IPS-15b (cell line): ENCODE measurements around the gene STH.
"Not testable (repeated sequence)": the region's sequence is repeated elsewhere in the genome, so short reads cannot be mapped to it uniquely, and the experiment has no call there.

ENCODE experiments used
- H3K27me3 ChIP-seq: one replicate; pipeline ENCODE4 v1.6.1; 2013; ENCODE audit warnings: low read length; ENCODE audit not compliant: control insufficient read depth, insufficient read depth
- H3K36me3 ChIP-seq: one replicate; pipeline ENCODE4 v1.6.1; 2013; ENCODE audit warnings: low read length; ENCODE audit not compliant: control insufficient read depth, insufficient read depth
- H3K4me1 ChIP-seq: one replicate; pipeline ENCODE4 v1.6.1; 2013; ENCODE audit warnings: mild to moderate bottlenecking, low read length; ENCODE audit not compliant: control insufficient read depth, insufficient read depth
- H3K4me3 ChIP-seq: one replicate; pipeline ENCODE4 v1.5.1; 2013; ENCODE audit warnings: low read depth, low read length
- H3K9ac ChIP-seq: one replicate; pipeline ENCODE4 v1.6.1; 2013; ENCODE audit warnings: low read depth, mild to moderate bottlenecking, low read length
- H3K9me3 ChIP-seq: one replicate; pipeline ENCODE4 v1.6.1; 2013; ENCODE audit warnings: mild to moderate bottlenecking, low read length; ENCODE audit not compliant: control insufficient read depth, insufficient read depth

The STH gene, protein sequence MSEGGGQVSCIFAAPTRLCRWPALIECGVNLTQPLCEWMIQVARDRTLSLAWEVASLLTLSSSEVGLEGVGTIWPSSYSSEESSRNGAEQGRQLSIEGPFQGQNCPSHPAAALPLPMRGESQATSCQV

DNA sequence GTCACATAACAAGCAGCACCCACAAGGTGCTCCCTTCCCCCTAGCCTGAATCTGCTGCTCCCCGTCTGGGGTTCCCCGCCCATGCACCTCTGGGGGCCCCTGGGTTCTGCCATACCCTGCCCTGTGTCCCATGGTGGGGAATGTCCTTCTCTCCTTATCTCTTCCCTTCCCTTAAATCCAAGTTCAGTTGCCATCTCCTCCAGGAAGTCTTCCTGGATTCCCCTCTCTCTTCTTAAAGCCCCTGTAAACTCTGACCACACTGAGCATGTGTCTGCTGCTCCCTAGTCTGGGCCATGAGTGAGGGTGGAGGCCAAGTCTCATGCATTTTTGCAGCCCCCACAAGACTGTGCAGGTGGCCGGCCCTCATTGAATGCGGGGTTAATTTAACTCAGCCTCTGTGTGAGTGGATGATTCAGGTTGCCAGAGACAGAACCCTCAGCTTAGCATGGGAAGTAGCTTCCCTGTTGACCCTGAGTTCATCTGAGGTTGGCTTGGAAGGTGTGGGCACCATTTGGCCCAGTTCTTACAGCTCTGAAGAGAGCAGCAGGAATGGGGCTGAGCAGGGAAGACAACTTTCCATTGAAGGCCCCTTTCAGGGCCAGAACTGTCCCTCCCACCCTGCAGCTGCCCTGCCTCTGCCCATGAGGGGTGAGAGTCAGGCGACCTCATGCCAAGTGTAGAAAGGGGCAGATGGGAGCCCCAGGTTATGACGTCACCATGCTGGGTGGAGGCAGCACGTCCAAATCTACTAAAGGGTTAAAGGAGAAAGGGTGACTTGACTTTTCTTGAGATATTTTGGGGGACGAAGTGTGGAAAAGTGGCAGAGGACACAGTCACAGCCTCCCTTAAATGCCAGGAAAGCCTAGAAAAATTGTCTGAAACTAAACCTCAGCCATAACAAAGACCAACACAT lies at the start of gene STH:
Gene STH, plus strand, starts transcription at position 264 of the 913 bp plus-strand sequence. Its CDS starts 30 bp downstream, at position 294.
- Histone ChIP-seq H3K9ac (no peak within 1 kb of the TSS), H3K36me3 (no peaks in the 10 kb centered on the region), H3K4me3 (no peak within 1 kb of the TSS), H3K9me3 (no peaks in the 10 kb centered on the region), H3K27me3 (no peaks in the 10 kb centered on the region), H3K4me1 (no peaks in the 10 kb centered on the region)

DNA sequence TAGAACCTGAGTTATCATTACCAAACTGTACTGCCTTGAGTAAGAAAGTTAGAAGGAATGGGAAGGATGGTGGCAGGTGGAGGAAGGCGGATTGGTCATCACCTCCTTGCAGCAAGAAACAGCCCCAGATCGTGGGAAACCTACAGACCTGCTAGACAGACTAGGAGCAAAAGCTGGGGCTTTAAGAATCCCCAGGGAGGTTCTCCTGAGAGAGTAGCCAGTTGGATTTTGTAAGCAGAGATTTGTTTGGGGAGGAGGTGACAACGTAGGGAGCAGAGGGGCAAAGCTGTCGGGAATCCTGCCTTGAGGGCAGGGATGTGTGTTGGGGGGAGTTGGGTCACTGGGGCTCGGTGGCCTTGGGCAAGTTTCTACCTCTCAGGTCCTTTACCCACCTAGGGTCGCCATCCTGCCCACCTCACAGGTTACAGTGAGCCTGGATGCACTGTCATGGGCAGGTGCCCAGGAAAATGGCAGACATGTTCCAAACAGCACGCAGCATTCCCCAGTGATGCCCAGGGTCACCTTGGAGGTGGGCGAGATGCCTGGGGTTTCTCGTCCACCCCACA lies 49.2 kb upstream of the STH start:
- H3K27me3 ChIP-seq = peaks cover 11% of the 10 kb centered on the region
- no peaks in the 10 kb centered on the region for H3K36me3 ChIP-seq
- peaks cover 3% of the 10 kb centered on the region for H3K4me1 ChIP-seq
- no peak overlapping the region for H3K9ac ChIP-seq
- H3K9me3 ChIP-seq = no peaks in the 10 kb centered on the region
- no peak overlapping the region for H3K4me3 ChIP-seq

DNA sequence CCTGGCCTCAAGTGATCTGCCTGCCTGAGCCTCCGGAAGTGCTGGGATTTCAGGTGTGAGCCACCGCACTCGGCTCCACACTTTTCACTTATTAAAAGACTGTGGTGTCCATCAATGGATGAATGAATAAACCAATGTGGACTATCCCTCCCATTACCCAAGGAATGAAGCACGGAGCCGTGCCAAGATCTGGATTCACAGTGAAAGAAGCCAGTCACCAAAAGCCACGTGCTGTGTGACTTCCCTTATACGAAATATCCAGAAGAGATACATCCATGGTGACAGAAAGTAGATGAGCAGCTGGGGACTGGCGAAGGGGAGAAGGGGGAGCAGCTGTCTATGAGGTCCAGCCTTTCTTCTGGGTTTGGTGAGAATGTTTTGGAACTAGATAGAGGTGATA lies 48.2 kb upstream of the STH start:
- no peak overlapping the region for H3K9ac ChIP-seq
- no peak overlapping the region for H3K4me3 ChIP-seq
- peaks cover 11% of the 10 kb centered on the region for H3K27me3 ChIP-seq
- H3K36me3 ChIP-seq = no peaks in the 10 kb centered on the region
- H3K4me1 ChIP-seq = peaks cover 3% of the 10 kb centered on the region
- H3K9me3 ChIP-seq = no peaks in the 10 kb centered on the region

DNA sequence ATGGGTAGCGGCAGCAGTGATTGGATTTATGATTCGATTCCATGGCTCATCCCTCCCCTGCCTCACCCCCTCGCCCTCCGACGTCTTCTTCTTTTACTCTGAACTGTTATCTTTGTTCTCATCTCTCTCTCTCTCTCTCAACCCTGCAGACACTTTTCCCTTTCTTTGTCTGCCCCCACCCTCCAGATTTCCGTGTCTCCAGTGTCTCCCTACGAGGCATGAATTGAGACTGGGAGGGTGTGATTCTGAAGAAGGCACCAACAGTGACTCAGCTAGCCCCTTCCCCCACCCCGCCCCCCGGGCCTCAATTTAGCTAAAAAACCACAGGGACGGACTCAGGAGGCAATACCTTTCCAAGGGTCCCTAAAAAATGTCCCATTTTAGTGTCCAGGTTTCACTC lies 47.6 kb upstream of the STH start:
- Histone ChIP-seq H3K4me1 (peaks cover 3% of the 10 kb centered on the region), H3K36me3 (no peaks in the 10 kb centered on the region), H3K9ac (no peak overlapping the region), H3K27me3 (peaks cover 11% of the 10 kb centered on the region), H3K9me3 (no peaks in the 10 kb centered on the region), H3K4me3 (no peak overlapping the region)

DNA sequence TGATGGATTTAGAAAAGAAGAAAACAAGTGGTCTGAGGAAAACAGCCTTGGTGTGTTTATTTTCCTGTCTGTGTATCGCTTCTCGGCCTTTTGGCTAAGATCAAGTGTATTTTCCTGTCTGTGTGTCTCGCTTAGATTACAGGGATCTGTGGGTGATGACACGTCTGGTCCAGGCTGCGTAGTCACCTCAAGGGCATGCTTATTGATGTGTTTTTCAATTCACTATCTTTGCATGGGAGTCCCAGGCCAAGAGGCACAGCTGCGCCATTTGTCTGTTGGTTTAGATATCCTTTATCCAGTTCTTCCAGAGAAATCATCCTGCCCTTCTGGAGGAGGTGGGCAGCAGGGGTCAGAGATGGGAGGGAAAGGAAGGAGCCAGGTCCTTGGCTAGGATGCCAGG lies 47.1 kb upstream of the STH start:
- H3K4me1 ChIP-seq = peaks cover 3% of the 10 kb centered on the region

DNA sequence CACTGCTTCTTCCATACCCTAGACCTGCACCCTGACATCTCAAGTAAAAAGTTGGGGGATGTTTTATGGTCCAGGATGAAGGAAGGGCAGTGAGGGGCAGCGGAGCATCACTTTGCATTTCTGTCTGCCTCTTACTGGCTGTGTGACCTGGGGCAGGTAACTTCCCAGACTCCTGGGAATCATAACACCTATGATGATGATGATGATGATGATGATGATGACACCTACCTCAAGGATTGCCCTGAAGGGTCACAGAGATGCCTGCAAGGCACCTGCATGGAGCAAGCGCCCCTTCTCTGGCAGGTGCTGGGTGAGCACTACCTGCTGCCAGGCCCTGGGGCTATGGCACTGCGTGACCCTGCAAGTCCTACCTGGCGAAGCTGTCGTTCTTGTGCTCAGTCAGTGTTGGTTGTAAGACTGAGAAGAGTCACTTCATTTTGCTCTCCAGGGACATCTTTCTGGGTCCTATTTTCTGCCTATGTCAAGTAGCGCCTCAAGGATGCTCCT lies 46.2 kb upstream of the STH start:
- H3K9me3 ChIP-seq = no peaks in the 10 kb centered on the region
- H3K9ac ChIP-seq = no peak overlapping the region
- H3K27me3 ChIP-seq = peaks cover 11% of the 10 kb centered on the region
- H3K4me1 ChIP-seq = peaks cover 3% of the 10 kb centered on the region
- no peaks in the 10 kb centered on the region for H3K36me3 ChIP-seq
- no peak overlapping the region for H3K4me3 ChIP-seq

More for the DNA sequence above, 47.1 kb upstream of the STH start:
- no peak overlapping the region for H3K9ac ChIP-seq
- H3K36me3 ChIP-seq = no peaks in the 10 kb centered on the region
- H3K9me3 ChIP-seq = no peaks in the 10 kb centered on the region
- no peak overlapping the region for H3K4me3 ChIP-seq
- H3K27me3 ChIP-seq = peaks cover 11% of the 10 kb centered on the region

DNA sequence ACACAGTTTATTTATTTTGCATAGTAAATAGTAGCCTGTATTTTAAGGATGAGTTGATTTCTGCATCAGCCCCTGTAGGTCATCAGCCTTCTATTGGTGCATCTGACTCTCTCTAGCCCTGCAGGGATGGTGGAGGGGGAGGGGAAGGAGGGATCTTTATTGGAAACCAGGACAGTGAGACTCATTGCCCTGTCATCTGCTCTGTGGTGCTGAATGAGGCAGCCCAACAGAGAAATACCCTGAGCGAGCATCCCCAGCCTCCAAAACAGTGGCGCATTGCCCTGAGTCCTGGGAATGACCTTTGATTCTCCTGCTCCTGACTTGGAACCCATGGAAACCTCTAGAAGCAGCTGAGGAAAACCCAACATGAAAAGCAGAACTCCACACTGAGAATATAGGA lies 45.5 kb upstream of the STH start:
- Histone ChIP-seq H3K4me3 (no peak overlapping the region), H3K9ac (no peak overlapping the region), H3K27me3 (peaks cover 11% of the 10 kb centered on the region), H3K36me3 (no peaks in the 10 kb centered on the region), H3K9me3 (no peaks in the 10 kb centered on the region), H3K4me1 (peaks cover 3% of the 10 kb centered on the region)

DNA sequence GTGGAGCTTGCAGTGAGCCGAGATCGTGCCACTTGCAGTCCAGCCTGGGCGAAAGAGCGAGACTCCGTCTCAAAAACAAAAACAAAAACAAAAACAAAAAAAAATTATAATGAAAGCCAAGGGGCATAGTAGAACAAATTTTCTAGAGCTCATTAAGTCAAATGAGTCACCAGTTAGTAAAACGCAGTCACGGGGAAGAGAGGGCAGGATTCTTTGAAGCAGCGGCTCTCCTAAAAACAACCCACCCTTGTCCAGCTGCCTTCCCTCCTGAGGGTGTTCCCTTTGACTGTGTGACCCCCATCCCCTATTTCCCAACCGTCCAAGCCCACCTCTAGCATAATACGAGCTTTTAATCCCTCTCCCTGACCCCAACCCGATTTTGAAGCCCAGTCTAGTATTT lies 44.1 kb upstream of the STH start:
- Histone ChIP-seq H3K27me3 (peaks cover 3% of the 10 kb centered on the region), H3K4me1 (peaks cover 3% of the 10 kb centered on the region), H3K9ac (no peak overlapping the region), H3K36me3 (no peaks in the 10 kb centered on the region), H3K9me3 (no peaks in the 10 kb centered on the region), H3K4me3 (no peak overlapping the region)

DNA sequence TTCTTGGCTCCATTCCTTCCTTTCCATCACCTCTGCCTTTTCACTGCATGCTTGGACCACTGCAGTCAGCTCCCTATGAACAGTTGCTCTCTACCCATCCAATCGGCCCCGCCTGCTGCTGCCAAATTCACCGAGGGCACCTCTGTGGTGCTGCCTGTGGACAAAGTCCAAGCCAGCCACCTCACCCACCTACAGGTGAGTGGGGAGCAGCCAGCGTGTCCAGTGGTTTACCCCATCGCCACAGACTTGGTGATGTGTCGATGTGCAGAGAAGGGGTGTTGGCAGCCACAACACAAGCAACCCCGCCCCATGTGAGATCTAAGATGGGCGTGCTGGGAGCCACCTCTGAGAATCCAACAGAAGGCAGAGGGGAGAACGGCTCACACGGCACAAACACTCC lies 43.7 kb upstream of the STH start:
- Histone ChIP-seq H3K27me3 (no peaks in the 10 kb centered on the region), H3K9me3 (no peaks in the 10 kb centered on the region), H3K9ac (no peak overlapping the region), H3K4me1 (peaks cover 3% of the 10 kb centered on the region), H3K4me3 (no peak overlapping the region), H3K36me3 (no peaks in the 10 kb centered on the region)

DNA sequence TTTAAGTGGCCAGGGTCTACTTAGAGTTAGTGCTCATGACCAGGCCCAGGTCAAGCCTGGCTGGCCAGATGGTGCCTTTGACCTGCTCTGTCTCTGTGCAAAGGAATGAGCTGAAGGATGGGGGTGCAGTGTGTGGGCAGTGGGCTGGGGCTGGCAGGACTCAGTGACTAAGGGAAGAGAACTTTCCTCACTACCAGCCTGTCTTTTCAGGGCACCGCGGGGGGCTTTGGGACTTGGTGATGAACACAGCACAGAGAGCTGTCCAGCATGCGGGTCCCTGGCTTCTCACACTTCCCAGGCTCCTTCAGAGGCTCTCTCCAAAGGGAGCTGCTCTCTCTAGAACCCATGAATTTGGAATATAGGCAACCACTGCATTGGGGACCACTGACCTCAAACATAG lies 43.0 kb upstream of the STH start:
- Histone ChIP-seq H3K4me3 (no peak overlapping the region), H3K9ac (no peak overlapping the region), H3K27me3 (no peaks in the 10 kb centered on the region), H3K4me1 (peaks cover 3% of the 10 kb centered on the region), H3K36me3 (no peaks in the 10 kb centered on the region), H3K9me3 (no peaks in the 10 kb centered on the region)

DNA sequence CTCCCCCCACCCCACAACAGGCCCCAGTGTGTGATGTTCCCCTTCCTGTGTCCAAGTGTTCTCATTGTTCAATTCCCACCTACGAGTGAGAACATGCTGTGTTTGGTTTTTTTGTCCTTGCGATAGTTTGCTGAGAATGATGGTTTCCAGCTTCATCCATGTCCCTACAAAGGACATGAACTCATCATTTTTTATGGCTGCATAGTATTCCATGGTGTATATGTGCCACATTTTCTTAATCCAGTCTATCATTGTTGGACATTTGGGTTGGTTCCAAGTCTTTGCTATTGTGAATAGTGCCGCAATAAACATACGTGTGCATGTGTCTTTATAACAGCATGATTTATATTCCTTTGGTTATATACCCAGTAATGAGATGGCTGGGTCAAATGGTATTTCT lies 42.3 kb upstream of the STH start:
- not testable (repeated sequence) for H3K9me3 ChIP-seq, H3K4me1 ChIP-seq, H3K36me3 ChIP-seq, H3K9ac ChIP-seq, H3K27me3 ChIP-seq, H3K4me3 ChIP-seq

DNA sequence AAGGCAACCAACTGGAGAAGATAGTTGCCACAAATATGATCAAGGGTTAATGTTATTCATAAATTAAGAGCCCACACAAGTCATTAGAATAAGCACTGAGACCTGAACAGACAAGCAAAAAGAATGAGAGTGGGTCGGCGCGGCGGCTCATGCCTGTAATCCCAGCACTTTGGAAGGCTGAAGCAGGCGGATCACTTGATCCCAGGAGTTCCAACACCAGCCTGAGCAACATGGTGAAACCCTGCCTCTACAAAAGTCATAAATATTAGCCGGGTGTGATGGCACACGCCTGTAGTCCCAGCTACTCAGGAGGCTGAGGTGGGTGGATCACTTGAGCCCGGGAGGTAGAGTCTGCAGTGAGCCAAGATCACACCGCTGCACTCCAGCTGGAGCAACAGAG lies 40.7 kb upstream of the STH start:
- Histone ChIP-seq H3K4me1 (no peaks in the 10 kb centered on the region), H3K27me3 (no peaks in the 10 kb centered on the region), H3K9me3 (no peaks in the 10 kb centered on the region), H3K9ac (no peak overlapping the region), H3K36me3 (no peaks in the 10 kb centered on the region), H3K4me3 (no peak overlapping the region)
